ENCODE measurements around the gene COPS8.

COPS8 gene

DNA sequence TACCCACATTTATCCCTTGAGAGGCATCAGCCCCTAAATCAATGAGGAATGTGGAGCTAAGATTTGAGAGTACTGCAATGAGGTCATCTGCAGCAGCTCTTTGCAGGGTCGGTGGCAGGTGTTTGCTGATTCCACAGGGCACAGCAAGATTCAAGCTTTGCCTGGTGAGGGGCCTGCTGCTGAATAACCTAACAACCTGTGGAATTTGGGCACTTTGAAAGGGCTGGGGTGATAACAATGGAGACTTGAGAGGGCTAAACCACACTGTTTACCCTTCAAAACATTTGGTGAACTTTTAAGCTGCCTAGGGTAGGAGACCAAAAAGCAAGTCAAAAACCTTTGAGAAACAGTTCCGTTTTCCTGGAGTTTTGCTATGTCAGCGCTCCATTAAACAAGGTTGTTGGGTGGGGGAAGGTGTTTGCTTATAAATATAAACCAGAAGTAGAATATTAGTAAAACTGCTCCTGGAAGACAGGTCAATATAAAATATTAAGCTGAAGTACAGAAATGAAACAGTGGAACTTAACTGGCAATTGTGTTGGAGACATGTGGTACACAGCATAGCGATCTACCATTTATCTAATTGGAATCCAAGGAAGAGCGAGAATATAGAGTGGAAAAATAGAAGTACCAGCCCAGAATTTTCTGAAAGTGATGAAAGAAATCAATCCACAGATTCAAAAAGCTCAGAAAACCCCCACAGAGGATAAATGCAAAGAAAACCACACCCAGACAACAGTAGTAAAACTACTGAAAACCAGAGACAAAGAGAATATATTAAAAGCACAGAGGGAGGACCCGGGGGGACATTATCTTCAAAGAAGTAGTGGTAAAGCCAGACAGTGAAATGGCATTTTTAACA, 15.7 kb downstream of the COPS8 start:
- DNase-seq (ENCODE audit: low spot score), result peak; percentile 37

DNA sequence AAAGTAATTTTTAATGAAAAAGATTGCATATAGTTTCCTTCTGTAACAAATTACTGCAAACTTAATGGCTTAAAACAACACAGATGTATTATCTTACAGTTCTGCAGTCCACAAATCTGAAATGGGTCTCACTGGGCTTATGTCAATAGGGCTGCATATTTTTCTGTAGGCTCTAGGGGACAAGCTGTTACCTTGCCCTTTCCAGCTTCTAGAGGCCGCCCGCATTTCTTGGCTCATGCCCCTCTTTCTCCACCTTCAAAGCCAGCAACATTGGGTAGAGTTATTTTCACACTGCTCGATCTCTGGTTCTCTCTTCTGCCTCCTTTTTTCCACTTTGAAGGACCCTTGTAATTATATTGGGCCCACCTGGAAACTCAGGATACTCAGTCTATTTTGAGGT, 16.7 kb downstream of the COPS8 start:
- no peak for DNase-seq (ENCODE audit: low spot score)

DNA sequence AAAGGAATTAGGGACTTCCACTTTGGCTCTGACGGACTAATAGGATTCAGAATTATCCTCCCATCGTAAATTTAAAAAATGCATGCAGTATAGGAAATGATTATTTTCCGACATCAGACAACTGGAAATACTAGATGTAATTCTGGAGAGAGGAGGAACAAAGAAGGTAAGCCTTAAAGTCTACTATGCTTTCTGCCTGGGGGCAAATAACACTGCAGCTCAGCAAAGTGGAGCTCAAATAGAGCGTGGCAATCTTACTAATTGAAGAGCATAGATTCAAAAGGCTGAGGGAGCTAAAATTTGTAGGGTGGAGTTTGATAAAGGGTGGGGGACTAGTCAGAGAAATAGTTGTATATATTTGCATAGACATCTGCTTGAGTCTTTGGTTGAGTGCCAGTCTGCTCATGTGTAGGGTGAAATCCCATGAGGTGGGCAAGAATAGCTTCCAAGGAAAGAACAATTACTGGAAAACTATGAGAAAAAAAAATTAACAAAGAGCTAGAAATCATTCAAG, 23.8 kb downstream of the COPS8 start:
- DNase-seq (ENCODE audit: low spot score), result no peak

DNA sequence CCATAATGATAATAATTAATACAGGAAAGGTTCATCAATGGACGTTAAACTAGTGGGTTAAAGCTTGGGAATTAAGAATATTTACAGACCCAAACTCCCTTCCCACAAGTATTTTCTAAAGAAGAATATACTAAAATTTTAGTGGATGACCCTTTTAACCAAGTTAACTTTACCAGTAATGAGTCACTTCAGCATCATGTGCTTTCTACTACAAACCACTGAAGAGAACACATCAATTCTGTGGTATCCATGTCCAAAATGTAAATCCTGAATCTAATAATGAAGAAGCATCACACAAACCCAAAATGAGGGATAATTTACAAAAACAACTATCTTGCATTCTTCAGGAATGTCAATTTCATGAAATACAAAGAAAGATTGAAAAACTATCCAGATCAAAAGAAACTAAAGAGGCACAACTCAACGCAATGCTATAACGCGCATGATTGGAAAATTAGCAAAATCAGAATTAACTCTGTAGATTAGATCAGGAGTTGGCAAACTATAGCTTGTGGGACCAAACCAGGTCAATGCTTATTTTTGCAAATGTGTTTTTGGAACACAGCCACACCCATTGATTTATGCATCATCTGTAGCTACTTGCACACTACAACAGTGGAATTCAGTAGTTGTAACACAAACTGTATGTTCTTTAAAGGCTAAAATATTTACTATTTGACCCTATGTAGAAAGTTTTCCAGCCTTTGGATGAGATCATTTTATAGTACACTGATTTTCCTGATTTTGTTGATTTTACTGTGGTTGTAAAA, 27.5 kb downstream of the COPS8 start:
- DNase-seq (ENCODE audit: low spot score), result no peak

DNA sequence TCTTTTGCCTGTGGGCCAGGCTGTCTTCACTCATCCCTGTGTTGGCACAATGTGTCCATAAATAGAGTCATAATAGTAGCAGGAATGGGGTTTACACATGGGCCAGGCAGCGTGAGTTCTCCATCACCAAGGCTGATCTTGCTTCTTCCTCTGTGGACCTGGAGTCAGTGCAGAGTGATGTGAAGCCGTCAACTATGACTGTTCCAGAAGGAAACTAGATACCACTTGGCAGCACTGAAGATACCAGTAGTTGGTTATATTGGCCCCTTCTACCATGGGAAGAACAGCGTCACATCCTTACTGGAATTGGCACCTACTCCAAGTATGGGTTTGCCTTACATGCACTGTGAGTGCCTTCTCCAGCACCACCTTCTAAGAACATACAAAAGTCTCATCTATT, 30.2 kb downstream of the COPS8 start:
- no peak for DNase-seq (ENCODE audit: low spot score)

DNA sequence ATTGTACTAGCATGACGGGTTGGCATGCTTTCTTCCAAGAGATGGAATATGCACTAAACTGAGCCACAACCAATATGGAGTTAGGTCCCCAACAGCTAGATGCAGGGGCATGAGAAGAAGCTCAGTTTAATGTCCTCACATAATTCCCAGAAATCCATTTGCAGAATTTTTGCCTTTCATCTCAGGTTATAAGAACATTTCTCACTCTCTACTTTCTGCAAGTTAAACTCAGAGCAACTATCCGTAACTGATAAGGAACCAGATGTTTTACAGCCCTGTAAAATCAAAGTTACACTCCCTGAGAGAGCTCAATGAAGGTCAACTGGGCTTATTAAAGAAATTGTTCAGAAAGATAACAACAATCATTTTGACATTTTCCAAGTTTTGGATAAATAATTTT, 30.7 kb downstream of the COPS8 start:
- no peak for DNase-seq (ENCODE audit: low spot score)

DNA sequence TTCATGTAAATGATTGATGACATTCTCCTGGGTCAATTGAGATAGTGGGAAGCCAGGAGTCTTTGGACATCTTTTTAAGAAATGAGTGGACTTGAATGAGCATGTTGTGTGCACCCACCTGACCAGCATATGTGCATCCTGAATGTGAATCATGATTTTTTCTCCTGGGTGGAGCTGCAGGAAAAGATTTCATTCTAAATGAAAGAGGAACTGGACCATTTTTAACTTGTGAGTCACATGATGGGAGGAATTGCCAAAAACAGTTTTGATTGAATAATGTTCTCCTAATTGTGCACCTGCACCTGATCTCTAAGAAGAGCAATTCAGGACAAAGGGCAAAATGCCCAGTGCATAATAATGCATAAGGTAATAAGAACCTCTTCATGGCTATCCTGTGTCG, 32.3 kb downstream of the COPS8 start:
- DNase-seq (ENCODE audit: low spot score), result no peak

DNA sequence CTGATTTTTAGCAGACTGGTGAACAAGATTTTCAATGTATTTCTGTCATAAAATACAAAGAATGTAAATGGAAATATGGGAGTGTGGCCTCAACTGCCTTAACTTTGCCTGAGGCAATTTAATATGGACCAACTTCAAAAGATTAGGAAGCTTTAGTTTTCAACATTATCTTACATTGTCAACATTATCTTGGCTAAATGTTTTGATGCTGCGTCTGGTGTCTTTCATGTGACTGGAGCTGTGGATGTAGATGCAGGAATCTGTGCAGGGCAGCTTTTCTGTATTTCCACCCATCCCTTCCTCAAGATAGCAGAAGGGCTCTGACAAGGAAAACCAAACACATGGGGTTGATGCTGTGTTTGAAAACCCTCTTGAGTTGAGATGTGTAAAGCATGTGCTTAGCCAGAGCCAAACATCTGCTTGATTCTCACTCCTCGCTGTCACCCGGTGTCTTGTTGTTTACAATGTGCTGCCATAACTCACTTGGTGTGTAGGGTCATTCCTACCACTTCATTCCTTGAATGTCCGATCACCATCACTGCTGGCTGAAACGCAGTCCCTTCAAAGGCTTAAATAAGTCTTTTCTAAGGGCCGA, 33.0 kb downstream of the COPS8 start:
- no peak for DNase-seq (ENCODE audit: low spot score)

DNA sequence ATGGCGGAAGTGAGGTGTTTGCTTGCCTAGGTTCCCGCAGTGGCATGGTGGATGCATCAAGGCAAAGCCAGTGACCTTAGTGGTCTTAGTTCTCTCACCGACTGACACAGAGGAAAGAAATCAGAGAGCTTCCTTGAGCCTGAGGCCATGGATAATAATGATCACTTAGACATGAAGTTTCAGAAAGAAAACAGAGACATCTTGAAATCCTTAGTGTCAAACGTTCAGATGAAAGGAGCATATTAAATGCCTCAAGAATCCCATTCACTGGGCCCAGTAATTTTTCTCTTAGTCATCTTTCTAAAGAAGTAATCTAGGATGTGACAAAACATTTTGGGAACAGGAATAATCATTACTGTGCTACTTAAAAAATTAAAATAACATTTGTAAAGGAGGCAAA, 35.2 kb downstream of the COPS8 start:
- DNase-seq (ENCODE audit: low spot score), result no peak

DNA sequence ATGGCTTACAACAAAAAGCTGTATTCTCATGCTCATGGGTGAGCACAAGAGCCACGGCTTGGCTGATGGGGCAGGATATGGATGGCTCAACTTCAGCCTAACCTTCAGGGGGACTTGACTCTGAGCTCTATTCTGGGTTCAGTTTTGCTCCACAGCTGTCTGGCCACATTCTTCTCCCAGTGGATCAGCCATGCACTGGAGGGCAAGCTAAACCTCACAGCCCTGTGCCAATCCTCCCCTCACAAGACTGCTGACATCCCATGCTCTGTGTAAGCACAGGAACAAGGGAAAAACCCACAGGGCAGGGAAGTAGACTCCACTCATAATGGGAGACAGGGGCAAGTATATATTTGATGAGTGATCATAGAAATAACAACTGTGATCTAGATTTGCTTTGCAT, 35.6 kb downstream of the COPS8 start:
- DNase-seq (ENCODE audit: low spot score), result no peak

DNA sequence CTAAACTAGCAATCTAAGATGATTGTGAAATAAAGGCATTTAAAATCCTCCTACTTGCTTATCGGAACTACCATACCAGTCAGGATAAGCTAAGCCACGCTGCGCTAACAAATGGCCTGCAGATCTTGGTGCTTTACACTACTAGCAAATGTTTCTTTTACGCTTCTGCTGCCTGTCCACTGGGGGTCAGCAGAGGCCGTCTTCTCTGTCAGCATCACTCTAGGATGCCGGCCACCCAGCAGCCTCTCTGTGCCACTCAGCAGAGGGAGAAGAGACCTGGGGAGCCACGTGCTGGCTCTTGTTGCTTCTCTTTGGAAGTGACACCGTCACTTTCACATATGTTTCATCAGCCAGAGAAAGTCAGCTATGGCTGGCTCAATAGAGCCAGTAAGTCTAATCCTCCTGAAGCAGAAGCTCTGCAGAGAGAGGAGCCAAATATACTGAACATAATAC, 36.6 kb downstream of the COPS8 start:
- peak; percentile 70 for DNase-seq (ENCODE audit: low spot score)

DNA sequence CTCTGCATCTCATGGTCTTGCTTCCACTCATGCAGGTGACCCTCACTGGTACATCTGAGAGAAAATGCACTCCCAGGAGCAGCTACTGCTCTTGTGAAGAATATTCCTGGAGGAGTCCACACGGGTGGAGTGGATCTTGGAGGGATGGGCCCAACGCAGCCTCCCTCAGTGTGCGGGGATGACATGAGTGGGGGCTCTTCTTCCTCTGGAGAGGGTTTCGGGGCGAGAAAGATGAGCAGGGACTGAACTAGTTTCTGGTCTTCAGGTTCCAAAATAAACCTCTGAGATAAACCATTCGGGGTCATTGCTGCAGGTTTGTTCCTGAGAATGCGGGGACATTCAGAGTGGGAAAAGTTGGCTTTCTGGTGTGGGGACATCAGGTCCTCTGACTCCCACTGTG, 39.1 kb downstream of the COPS8 start:
- DNase-seq (ENCODE audit: low spot score), result no peak

DNA sequence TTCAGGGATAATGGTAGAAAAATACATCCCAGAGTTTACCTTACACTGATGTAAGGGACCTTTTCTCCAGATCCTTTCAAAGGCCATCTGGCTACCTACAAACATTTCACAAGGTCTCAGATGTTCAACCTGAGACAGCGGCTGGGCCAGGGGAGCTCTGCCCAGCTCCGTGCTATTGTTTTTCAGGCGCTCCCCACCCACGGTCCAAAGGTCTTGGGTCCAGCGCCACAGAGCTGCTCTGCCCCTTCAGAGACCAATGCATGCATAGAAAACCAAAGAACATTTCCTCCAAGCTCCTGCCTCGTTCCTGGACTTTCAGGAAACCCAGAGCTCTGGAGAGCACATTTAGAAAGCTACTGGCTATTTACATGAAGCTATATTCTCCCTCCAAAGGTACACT, 40.3 kb downstream of the COPS8 start:
- no peak for DNase-seq (ENCODE audit: low spot score)

DNA sequence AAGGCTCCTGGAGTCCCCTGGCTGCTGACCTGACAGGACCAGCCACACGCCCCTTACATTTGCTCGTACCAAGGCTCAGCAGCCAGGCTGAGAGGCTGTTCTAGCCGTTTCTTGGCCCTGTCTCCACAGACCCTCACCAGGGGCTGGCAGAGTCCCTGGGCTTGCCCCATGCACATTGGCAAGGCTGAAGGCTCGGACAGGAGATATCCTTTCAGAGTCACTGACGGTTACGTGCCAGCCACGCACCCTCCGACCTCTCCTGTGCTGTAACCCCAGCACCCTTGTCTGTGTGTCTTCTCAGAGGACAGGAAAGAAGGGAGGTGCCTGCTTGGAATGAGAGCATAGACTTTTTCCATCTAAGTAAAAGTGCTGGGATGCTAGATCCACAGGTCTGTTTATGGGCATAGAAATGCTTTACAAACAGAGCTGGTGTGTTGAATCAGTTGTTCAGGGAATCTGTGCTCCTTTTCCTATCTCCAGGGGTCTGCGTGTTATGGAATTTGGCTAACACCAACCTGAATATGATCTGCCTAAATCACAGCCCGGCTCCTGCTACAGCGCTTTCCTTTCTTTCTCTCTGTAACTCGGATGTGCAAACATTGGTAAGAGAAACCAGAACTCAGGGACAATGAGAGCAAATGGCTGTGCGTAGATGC, 41.0 kb downstream of the COPS8 start:
- no peak for DNase-seq (ENCODE audit: low spot score)

DNA sequence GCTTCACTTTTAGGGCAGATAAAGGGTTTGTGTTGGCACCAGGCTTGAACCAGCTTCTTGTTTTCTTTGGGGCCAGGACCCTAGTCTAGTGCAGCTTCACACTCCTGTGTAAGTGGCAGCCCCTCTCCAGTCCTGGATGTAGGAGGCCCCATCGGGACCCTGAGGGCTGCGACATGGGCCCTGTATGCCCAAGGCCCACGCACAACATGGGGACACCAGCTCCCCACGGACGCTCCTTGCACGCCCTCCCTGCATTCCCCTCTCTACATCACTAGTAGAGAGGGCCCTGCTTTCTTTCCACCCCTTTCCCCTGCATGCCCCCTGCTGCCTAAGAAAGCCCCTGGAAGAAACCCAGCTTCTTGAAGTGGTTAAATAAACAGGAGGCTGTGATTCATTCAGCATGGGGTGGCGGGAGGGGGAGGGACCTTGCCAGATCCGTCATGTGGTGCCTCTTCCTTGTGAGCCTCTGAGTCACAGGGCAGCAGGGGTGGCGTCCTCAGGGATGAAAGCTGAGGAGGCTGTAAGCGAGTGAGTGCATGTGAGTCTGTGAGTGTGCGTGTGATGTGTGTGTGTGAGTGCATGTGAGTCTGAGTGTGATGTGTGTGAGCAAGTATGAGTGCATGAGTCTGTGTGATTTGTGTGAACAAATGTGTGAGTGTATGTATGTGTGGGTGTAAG, 42.5 kb downstream of the COPS8 start:
- DNase-seq (ENCODE audit: low spot score), result peak; percentile 47

DNA sequence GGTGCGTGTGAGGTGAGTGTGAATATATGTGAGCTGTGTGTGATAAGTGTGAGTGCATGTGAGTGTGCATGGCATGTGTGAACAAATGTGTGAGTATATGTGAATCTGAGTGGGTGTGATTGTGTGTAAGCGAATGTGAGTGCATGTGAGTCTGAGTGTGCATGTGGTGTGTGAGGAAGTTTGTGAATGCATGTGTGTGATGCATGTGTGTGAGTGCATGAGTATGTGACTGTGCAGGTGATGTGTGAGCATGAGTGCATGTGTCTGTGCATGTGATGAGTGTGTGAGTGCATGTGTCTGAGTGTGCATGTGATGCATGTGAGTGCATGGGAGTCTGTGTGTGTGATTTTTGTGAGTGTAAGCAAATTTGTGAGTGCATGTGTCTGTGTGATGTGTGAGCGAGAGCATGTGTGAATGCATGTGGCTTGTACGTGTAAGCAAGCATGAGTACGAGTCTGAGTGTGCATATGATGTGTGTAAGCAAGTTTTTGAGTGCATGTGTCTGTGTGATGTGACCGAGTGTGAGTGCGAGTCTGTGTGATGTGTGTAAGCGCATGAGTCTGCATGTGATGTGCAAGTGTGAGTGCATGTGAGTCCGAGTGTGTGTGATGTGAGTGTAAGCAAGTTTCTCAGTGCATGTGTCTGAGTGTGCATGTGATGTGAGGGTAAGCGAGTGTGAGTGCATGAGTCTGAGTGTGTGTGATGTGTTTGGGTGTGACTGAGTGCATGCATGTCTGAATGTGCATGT, 43.3 kb downstream of the COPS8 start:
- no peak for DNase-seq (ENCODE audit: low spot score)

DNA sequence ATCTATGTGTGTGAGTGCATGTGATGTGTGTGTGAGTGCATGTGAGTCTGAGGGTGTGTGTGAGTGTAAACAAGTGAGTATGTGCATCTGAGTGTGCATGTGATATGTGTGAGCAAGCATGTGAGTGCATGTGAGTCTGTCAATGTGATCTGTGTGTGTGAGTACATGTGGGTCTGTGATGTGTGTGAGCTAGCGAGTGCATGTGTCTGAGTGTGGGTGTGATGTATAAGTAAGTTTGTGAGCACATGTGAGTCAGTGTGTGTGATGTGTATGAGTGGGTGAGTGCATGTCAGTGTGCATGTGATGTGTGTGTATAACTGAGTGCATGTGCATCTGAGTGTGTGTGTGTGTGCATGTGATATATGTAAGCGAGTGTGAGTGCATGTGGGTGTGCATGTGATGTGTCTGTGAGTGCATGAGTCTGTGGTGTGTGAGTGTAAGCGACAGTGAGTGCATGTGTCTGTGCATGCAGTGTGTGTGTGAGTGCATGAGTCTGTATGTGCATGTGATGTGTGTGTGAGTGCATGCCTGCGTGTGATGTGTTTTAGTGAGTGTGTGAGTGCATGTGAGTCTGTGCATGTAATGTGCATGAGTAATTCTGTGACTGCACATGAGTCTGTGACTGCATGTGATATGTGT, 44.1 kb downstream of the COPS8 start:
- DNase-seq (ENCODE audit: low spot score), result no peak

DNA sequence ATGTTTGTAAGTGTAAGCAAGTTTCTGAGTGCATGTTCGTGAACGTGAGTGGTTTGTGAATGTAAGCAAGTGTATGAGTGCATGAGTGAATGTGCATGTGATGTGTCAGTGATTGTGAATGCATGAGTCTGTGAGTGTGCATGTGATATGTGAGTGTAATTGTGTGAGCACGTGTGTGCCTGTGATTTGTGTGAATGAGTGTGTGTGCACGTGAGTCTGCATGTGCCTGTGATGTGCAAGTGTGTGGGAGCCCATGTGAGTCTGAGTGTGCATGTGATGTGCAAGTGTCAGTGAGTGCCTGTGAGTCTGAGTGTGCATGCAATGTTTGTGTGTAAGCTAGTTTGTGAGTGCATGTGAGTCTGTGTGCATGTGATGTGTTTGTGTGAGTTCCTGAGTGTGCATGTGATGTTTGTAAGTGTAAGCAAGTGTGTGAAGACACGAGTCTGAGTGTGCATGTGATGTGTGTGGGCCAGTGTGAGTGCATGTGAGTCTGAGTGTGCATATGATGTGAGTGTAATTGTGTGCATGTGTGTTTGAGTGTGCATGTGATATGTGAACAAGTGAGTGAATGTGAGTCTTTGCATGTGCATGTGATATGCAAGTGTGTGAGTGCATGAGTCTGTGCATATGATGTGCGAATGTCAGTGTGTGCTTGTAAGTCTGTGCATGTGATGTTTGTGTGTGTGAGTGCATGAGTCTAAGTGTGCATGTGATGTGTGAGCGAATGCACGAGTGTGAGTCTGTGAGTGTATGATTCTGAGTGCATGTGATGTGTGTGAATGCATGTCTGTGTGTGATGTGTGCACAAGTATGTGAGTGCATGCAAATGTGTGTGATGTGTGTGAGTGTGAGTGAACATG, 45.1 kb downstream of the COPS8 start:
- DNase-seq (ENCODE audit: low spot score), result no peak

DNA sequence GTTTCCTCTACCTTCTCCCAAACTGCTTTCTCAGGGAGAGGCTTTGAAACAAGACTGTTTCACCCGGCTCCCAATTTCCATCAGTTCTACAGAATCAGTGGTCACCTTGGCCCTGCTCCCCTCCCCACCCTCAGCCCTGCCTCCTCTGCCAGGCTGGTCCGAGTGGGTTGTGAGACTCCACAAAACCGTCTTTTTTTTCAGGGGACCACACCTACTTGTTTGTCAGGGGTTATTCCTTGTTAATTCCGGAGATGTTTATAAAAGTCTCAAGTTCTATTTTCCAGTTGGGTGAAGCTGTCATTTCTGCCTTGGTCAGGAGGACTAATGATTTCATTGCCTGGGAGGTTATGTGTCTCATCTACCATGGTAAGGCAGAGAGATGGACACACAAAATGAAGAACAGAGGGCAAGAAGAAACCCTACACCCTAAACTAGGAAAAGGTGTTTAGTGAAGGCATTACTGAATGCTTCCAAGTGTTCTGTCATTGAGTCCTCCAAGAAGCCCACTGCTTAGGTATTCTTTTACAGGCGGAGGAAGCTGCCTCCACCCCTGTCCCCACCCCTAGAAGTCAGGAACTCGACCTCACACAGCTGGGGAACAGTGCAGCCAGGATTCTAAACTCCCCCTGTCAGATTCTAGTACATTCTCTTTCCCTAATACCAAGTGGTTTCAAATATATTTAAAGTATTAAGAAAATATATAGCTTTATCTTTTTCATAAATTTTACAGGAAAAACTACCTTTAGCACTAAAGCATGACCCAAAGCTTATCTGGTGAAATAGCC, 46.3 kb downstream of the COPS8 start:
- no peak for DNase-seq (ENCODE audit: low spot score)
